K562 (cell line): Measurements from ENCODE around the gene DCAF6. TPM values are rescaled to one million over a fixed set of nuclear protein-coding genes. Genes with fewer than 3 reads are reported as not detected.

Experiments used
- ATF7 ChIP-seq: fragments of 450-650 bp; IDR thresholded peaks from 2 replicates; pipeline ENCODE4 v1.7.1; 2014; ENCODE audit warnings: mild to moderate bottlenecking, moderate library complexity
- BRD4 ChIP-seq: fragments of 200-600 bp; sonication (generic); IDR thresholded peaks from 2 replicates; pipeline ENCODE4 v1.6.1; 2017; ENCODE audit warnings: inconsistent platforms
- CHCHD3 ChIP-seq: fragments of 250-450 bp; sonication (Bioruptor Pico); IDR thresholded peaks from 2 replicates; pipeline ENCODE4 v2.1.2; 2022; ENCODE audit warnings: mild to moderate bottlenecking
- ETV6 ChIP-seq, 3 experiments: fragments of 150-350 bp in 1 of 3; sonication (generic) in 1 of 3; formaldehyde crosslinking in 1 of 3; IDR thresholded peaks; 2 replicates each; pipeline versions ENCODE4 v1.6.1 to v1.8.0; 2014 to 2022; ENCODE audit warnings: borderline replicate concordance in 2 of 3, low read depth in 2 of 3, antibody characterized with exemption in 1 of 3, low read length in 1 of 3, mild to moderate bottlenecking in 1 of 3, missing genetic modification reagents in 1 of 3
- GABPA ChIP-seq: fragments of 200-800 bp; sonication (Bioruptor generic); conservative IDR thresholded peaks from 2 replicates; pipeline ENCODE4 v1.6.1; 2016; ENCODE audit warnings: low read depth, missing genetic modification characterization, missing compliant biosample characterization
- KLF16 ChIP-seq: IDR thresholded peaks from 2 replicates; pipeline ENCODE4 v1.6.1; 2016; ENCODE audit warnings: antibody characterized with exemption
- KLF6 ChIP-seq: fragments of 250-450 bp; sonication (Bioruptor Pico); IDR thresholded peaks from 2 replicates; pipeline ENCODE4 v1.4.0; 2020; ENCODE audit warnings: mild to moderate bottlenecking, moderate library complexity, borderline replicate concordance
- MBD2 ChIP-seq: sonication (generic); IDR thresholded peaks from 2 replicates; pipeline ENCODE4 v1.6.1; 2016; ENCODE audit warnings: low read depth, borderline replicate concordance
- MCM3 ChIP-seq: fragments of 450-650 bp; IDR thresholded peaks from 2 replicates; pipeline ENCODE4 v1.6.1; 2016
- NFIC ChIP-seq: fragments of 450-650 bp; IDR thresholded peaks from 2 replicates; pipeline ENCODE4 v1.6.1; 2017; ENCODE audit warnings: mild to moderate bottlenecking, inconsistent platforms
- NFRKB ChIP-seq: fragments of 450-650 bp; IDR thresholded peaks from 2 replicates; pipeline ENCODE4 v1.6.1; 2016; ENCODE audit warnings: low read depth
- OTX1 ChIP-seq: fragments of 450-650 bp; formaldehyde crosslinking; IDR thresholded peaks from 2 replicates; pipeline ENCODE4 v1.4.0; 2022; ENCODE audit warnings: mild to moderate bottlenecking
- SMARCA5 ChIP-seq: fragments of 450-650 bp; IDR thresholded peaks from 2 replicates; pipeline ENCODE4 v1.6.1; 2016
- SNRNP70 ChIP-seq: fragments of 200-400 bp; formaldehyde crosslinking; optimal IDR thresholded peaks from 2 replicates; pipeline ENCODE3; 2017; ENCODE audit warnings: low read depth, low read length
- TARDBP ChIP-seq: fragments of 450-650 bp; IDR thresholded peaks from 2 replicates; pipeline ENCODE4 v1.6.1; 2016
- TRIM28 ChIP-seq: fragments of 450-650 bp; IDR thresholded peaks from 2 replicates; pipeline ENCODE4 v1.6.1; 2017
- U2AF1 ChIP-seq: fragments of 200-400 bp; formaldehyde crosslinking; optimal IDR thresholded peaks from 2 replicates; pipeline ENCODE3; 2017; ENCODE audit warnings: mild to moderate bottlenecking, low read depth, low read length, moderate library complexity
- ZFP1 ChIP-seq: fragments of 450-650 bp; formaldehyde crosslinking; IDR thresholded peaks from 2 replicates; pipeline ENCODE4 v1.4.0; 2020; ENCODE audit warnings: mild to moderate bottlenecking, mixed read lengths
- ZNF384 ChIP-seq: IDR thresholded peaks from 2 replicates; pipeline ENCODE4 v1.6.1; 2012; ENCODE audit warnings: low read depth, low read length, improper control_type of control experiment
- polyA plus RNA-seq, 8 experiments: library from polyadenylated mRNA; depleted of rRNA in 4 of 8; stranded (reverse) in 5 of 8; unstranded in 3 of 8; fragments of >200 nt; fragmentation: Nextera tagmentation in 2 of 8; fragmentation: Illumina TruSeq in 1 of 8; extraction: Ambion mirVana in 2 of 8; extraction: Trizol in 1 of 8; gene quantifications; 2 replicates each; pipeline versions ENCODE4 v1.2.1 to v1.2.3, GENCODE V29; 2011 to 2014; ENCODE audit warnings: inconsistent platforms in 1 of 8, missing spikeins in 1 of 8
- total RNA-seq, 7 experiments: library from RNA; depleted of rRNA in 6 of 7; stranded (reverse); fragments of >200 nt in 6 of 7; fragmentation: Illumina TruSeq in 2 of 7; extraction: Trizol in 2 of 7; gene quantifications; 2 replicates each; pipeline versions ENCODE4 v1.2.1 to v1.2.3, GENCODE V29; 2011 to 2021; ENCODE audit warnings: low replicate concordance in 1 of 7
- TF ChIP-seq, protein P1 (sequence below): IDR thresholded peaks from 3 replicates; pipeline ENCODE4 v1.6.1; 2011; ENCODE audit warnings: borderline replicate concordance, mild to moderate bottlenecking; ENCODE audit not compliant: insufficient read length, insufficient read depth
- TF ChIP-seq, protein P2 (sequence below): fragments of 450-650 bp; IDR thresholded peaks from 2 replicates; pipeline ENCODE4 v1.6.1; 2016; ENCODE audit warnings: antibody characterized with exemption
- TF ChIP-seq, protein P3 (sequence below): fragments of 450-650 bp; IDR thresholded peaks from 2 replicates; pipeline ENCODE4 v1.6.1; 2016; ENCODE audit warnings: borderline replicate concordance
- TF ChIP-seq, protein P4 (sequence below): sonication (generic); formaldehyde crosslinking; IDR thresholded peaks from 2 replicates; pipeline ENCODE4 v1.8.0; 2022; ENCODE audit warnings: missing genetic modification reagents, mild to moderate bottlenecking, moderate library complexity, borderline replicate concordance

DCAF6 gene
- total and polyA plus RNA-seq, 9 of the 15 experiments (the other 6 are each of a cell fraction or from before 2014, with no cell fraction given) = 19.1 to 102 (median 46.3) TPM

DNA sequence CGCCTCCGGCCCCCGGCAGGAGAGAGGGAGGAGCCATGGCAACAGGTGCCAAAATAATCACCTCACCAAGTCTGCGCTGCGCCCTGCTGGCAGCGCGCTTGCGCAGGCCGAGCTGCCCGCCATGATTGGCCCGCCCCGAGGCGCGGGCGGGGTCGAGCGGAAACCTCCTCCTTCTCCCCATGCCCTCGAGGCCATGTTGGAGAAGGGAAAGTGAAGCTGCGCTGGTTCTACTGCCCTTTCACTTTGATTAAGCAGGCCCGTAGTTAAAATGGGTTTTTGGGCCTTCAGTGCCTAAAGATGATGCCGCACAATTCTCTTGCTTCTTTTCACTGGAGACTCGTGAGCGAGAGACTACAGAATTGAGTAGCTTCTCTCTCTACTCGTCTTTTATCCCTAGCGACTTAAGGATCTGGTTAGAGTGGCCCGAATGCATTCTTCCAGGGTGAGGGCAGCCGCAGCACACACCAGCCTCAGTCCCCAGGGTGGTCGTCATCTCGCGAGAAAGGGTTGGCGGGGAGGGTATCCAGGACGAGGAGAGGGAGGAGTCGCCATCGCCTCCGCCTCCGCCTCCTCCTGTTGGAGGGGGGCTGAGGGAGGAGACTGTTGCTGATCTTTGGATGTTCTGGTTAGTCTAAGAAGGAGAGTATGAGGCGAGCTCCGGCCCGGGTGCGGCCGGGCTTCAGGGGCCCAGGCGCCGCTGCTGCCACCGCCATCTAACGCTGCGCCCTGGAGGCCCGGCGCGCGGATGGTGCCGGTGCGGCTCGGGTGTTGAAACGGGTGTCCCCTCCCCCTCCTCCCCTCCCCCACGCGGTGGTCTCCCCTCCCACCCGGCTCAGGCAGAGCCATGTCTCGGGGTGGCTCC lies at the start of gene DCAF6 (continued):
- TF ChIP-seq, protein P1, sequence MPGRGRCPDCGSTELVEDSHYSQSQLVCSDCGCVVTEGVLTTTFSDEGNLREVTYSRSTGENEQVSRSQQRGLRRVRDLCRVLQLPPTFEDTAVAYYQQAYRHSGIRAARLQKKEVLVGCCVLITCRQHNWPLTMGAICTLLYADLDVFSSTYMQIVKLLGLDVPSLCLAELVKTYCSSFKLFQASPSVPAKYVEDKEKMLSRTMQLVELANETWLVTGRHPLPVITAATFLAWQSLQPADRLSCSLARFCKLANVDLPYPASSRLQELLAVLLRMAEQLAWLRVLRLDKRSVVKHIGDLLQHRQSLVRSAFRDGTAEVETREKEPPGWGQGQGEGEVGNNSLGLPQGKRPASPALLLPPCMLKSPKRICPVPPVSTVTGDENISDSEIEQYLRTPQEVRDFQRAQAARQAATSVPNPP = no peak
- TF ChIP-seq CHCHD3 (CRISPR knock-in tag) = no peak
- peak; percentile 94 for TF ChIP-seq ATF7
- peak; percentile 60 for TF ChIP-seq MBD2
- TF ChIP-seq TARDBP = peak; percentile 58; the same call in 1 of the 2 replicates
- TF ChIP-seq BRD4 = peak; percentile 85; the same call in 1 of the 2 replicates
- peak; percentile 94 for TF ChIP-seq OTX1 (CRISPR knock-in tag)
- TF ChIP-seq, protein P2, sequence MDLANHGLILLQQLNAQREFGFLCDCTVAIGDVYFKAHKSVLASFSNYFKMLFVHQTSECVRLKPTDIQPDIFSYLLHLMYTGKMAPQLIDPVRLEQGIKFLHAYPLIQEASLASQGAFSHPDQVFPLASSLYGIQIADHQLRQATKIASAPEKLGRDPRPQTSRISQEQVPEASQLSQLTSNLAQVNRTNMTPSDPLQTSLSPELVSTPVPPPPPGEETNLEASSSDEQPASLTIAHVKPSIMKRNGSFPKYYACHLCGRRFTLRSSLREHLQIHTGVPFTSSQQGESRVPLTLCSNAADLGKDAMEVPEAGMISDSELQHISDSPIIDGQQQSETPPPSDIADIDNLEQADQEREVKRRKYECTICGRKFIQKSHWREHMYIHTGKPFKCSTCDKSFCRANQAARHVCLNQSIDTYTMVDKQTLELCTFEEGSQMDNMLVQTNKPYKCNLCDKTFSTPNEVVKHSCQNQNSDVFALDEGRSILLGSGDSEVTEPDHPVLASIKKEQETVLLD = peak; percentile 87
- 0 out of 2 replicates have a peak, but pooled peaks have one; percentile 17 for TF ChIP-seq KLF6 (CRISPR knock-in tag)
- TF ChIP-seq, protein P3, sequence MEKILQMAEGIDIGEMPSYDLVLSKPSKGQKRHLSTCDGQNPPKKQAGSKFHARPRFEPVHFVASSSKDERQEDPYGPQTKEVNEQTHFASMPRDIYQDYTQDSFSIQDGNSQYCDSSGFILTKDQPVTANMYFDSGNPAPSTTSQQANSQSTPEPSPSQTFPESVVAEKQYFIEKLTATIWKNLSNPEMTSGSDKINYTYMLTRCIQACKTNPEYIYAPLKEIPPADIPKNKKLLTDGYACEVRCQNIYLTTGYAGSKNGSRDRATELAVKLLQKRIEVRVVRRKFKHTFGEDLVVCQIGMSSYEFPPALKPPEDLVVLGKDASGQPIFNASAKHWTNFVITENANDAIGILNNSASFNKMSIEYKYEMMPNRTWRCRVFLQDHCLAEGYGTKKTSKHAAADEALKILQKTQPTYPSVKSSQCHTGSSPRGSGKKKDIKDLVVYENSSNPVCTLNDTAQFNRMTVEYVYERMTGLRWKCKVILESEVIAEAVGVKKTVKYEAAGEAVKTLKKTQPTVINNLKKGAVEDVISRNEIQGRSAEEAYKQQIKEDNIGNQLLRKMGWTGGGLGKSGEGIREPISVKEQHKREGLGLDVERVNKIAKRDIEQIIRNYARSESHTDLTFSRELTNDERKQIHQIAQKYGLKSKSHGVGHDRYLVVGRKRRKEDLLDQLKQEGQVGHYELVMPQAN = peak; percentile 48; the same call in 1 of the 2 replicates
- TF ChIP-seq SNRNP70 = no peak
- TF ChIP-seq ETV6 (IDR thresholded peaks at IDR 0.05; ENCODE audit: borderline replicate concordance in 1 of 2, low read depth in 2 of 2, low read length in 1 of 2) = 0 out of 4 replicates have a peak, but pooled peaks of 1 of the 2 experiments have one; percentile 15
- 0 out of 2 replicates have a peak, but pooled peaks have one; percentile 45 for TF ChIP-seq ETV6 (CRISPR knock-in tag; IDR thresholded peaks at IDR 0.05; ENCODE audit: borderline replicate concordance)
- TF ChIP-seq SMARCA5 = peak; percentile 71; the same call in 1 of the 2 replicates
- TF ChIP-seq GABPA (tag) = peak; percentile 76
- TF ChIP-seq TRIM28 = peak; percentile 72
- TF ChIP-seq NFIC = peak; percentile 14; the same call in 1 of the 2 replicates
- no peak for TF ChIP-seq KLF16
- TF ChIP-seq, protein P4, sequence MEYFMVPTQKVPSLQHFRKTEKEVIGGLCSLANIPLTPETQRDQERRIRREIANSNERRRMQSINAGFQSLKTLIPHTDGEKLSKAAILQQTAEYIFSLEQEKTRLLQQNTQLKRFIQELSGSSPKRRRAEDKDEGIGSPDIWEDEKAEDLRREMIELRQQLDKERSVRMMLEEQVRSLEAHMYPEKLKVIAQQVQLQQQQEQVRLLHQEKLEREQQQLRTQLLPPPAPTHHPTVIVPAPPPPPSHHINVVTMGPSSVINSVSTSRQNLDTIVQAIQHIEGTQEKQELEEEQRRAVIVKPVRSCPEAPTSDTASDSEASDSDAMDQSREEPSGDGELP (CRISPR knock-in tag) = peak; percentile 59
- TF ChIP-seq NFRKB = peak; percentile 99
- TF ChIP-seq U2AF1 = peak; percentile 68
- TF ChIP-seq MCM3 = no peak
- TF ChIP-seq ZNF384 = peak; percentile 9; the same call in 1 of the 2 replicates
- TF ChIP-seq ZFP1 (CRISPR knock-in tag) = 0 out of 2 replicates have a peak, but pooled peaks have one; percentile 12
